ENCODE results near the gene WDFY4.

WDFY4 gene

GRCh38 chr10:48931188-48931587, 246.5 kb downstream of the WDFY4 start:
- peak; percentile 40 for DNase-seq

DNA sequence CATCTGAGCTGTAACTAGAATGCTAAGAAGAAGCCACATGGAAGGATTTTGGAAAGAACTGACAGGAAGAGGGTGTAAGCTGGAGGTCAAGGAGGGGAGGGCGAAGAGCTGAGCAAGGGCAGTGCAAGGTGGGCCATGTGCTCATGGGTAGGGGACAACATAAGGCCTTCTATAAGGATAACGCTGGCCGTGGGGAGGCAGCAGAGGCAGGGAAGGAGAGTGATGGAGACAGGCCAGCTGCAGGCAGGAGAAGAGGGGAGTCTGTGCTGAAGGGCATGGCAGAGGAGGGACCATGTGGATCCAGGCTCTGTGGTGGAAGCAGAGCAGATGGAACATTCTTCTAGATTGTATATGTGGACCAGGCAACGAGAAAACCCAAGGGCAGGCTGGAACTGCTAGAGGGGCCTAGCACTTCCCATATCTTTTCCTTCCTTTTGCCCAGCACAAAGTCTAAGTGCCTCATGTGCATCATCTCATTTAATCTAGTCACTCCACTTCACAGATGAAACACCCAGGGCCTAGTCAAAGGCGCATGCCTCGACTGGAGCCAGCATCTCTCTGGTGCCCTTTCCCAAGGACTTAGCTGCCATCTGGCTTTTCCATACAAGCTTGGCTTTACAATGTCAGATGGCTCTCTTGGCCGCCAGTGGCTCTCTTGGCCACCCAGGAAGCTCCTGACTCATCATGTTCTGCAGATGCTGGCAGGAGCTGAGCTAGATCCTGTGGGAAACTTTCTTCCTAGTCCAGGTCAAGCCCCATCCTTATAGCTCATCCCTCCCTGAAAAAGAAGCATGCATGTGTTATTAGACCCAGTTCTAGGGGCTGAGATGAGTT, 248.4 kb downstream of the WDFY4 start:
- peak; percentile 32 for DNase-seq

DNA sequence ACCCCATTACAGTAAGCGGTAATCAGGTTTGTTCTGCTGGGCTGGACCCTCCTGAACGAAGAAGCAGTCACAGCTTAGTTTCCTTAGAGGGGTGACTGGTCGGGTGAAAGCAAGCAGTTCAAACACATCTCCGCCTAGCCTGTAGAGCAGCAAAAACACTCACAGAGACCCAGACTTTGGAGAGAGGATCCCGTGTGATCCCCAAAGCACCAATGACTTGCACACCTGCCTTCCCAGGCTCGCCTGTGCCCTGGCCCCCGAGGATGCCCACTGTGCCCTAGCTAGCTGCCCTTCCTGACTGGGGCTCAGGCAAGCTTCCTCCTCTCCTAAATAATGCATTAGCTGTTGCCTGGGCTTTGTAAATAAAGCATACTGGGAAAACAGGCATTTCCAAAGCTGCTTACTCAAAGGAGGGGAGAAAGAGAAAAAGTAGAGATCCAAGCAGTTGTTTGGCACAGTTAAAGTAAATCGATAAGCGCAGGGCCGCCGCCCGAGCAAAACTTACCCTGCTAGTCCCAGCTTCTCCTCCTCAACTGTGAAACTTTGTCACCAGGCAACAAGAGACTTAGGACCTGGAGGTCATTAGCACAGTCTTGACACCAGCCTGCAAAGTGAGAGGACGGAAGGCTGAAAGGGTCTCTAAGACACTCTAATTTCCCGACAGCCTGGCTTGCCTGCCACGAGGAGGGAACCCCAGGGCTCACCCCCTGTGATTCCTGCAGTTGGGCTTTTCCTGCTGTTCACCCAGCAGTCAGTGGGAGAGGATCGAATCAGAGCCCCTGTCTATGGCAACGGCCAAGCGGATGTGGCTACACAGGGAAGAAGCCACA, 250.2 kb downstream of the WDFY4 start:
- peak; percentile 23 for DNase-seq

DNA sequence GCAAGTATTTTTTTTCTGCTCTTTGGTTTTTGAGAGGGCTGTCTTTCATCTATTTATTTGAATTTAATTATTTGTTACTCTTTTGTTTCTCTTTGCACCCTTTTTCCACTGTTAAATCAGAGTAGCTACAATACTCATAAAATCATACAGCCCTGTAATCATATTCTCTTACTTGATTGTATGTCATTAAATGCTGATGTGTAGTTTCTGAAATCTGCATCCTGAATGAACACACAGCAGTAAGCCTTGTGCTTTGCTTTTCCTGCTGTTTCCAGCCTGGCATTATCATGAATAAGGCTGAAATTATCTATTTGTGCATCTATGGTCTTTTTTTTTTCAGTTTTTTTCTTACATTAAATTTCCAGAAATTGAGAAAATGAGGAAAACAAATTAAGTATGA, 250.9 kb downstream of the WDFY4 start:
- DNase-seq, result no peak

- peak; percentile 7 for DNase-seq
These were observed 253.1 kb downstream of the WDFY4 start for GRCh38 chr10:48937796-48938195.

DNA sequence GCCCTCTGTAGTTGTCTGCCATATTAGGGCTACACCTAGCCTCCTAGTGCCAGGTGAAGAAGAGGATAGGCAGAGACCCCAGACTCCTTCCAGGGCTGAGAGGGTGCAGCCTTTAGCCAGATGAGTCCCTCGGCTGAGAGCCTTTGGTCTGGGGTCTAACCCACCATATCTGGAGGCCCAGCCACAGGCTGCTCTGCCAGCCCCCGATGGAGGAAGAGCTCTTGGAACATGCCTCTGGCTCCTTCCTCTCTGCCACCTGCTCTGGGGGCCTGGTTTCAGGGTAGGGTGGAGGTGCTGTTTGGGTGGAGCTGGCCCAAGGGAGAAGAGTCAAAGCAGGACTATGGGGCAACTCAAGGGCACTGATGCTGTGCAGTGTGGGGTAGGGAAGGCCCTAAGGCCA, 253.6 kb downstream of the WDFY4 start:
- DNase-seq, result peak; percentile 25

GRCh38 chr10:48938990-48939536, 254.4 kb downstream of the WDFY4 start:
- peak; percentile 30 for DNase-seq

DNA sequence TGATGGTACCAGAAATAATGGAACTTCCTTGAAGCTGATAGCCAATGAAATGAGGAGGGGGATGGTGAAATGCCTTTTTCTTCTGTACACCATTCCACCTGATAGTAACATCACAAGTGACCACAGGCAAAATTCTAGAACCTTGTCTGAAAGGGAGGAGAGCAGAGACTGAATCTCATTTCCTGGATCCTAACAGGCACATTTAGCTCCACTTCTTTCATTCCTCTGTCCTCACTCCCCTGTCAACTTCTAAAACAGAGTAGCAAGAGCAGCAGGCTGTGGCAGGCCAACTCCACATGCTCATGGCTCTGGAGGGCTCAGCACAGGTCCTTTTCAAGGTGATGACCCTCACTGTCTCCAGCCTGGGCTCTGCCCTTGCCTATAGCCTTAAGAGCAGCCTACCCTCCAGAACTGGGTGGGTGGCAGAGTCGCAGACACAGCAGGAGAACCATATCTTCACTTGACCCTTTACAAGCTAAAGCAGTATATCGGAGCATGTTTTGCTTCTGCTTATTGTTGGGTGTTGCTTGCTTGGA, 255.2 kb downstream of the WDFY4 start, which contains the start of gene LRRC18:
Gene LRRC18, minus strand, starts transcription at position 51 of the 536 bp plus-strand sequence. CDS start 25,685 bp downstream, outside the sequence.
- DNase-seq, result peak; percentile 10

- DNase-seq, result peak; percentile 23
These were observed 255.7 kb downstream of the WDFY4 start for GRCh38 chr10:48940372-48940771.

DNA sequence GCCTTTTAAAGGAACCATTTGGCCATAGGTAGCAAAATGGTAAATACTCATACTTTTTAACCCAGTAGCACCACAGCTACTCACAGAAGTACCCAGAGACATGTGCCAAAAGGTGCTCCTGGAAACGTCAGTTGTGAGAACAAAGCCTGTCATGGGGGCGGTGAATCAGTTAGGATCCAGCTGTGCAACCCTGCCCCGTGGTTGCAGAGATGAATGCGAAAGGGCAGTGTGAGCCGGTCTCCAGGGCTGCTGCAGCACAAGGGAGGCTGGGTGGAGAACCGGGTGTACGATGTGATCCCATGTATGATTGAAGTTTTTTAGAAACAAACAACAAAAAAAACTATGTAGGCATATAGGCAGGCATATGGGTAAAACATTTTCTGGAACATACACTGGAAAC, 256.3 kb downstream of the WDFY4 start:
- peak; percentile 23 for DNase-seq

DNA sequence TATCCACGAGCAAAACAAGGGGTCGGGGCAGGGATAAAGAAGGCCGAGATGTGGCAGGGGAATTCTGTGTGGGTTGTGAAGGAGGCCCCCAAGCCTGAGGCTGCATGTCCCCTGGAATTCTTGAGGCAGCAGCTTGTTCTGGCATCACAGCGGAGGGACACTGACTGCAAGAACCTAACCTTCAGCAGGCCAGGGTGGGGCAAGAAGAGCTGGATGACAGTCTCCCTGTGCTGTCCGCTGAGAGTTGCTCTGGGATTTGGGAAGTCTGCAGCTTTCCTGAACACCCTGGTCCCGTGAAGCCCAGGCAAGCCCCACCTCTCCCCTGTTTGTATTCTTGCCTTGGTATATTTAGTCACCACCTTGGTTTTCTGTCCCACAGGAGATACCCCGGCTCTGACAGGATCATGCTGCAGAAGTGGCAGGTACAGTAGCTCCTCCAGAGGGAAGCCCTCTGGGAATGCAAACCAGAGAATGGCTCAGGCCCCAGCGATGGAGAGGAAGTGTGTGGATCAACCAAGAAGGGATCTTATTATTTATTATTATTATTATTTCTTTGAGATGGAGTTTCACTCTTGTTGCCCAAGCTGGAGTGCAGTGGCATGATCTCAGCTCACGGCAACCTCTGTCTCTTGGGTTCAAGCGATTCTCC, 256.9 kb downstream of the WDFY4 start:
- peak; percentile 0 for DNase-seq

- peak; percentile 25 for DNase-seq
These were observed 258.4 kb downstream of the WDFY4 start for GRCh38 chr10:48943096-48943495.

DNA sequence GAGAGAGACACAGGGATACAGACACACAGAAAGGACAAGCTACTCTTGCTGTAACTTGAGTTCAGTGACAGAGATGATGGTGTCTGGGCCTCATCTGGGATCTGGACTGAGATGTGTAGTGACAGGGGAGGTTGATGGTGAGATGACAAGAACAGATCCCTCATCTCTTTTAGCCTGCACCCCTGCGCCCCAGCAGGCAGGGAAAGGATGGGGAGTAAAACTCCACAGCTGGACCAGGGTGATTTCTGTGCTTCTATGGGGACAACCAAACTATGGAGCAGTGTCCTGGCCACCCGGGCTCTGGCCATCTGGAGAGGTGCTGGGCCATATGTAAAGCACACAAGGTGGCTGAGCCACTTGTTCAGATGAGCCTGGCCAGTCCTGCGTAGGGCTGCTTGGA, 259.5 kb downstream of the WDFY4 start:
- DNase-seq, result no peak

DNA sequence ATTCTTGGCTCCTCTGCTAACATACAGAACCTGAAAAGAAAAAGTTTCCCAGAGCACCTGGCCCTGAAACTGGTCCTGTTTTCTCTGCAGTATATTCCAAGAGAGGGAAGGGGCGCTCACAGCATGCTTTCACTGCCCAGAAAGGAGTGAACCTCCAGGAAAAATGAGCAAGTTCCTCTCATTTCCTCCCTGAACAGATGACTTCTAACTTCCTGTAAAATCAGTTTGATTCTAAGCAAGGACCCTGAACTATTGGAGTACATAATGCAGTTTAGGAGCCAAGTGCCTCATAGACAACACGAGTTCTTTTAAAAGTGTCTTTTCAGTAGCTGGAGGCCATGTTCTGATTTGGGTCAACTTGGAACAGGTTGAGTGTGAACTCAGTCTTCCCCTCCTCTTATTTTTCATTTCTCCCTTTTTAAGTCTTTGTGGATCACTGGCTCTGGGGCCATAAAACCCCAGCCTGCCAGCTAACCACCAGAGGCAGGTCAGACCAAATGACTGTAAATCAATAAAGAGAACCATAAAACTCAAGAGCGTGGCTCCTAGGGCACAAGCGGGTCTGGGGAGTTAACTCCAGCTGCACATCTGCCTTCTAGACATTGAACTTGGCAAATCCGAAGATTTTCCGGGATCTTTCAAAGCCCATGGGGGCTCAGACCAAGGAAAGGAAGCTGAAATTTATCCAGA, 260.9 kb downstream of the WDFY4 start:
- DNase-seq, result no peak

DNA sequence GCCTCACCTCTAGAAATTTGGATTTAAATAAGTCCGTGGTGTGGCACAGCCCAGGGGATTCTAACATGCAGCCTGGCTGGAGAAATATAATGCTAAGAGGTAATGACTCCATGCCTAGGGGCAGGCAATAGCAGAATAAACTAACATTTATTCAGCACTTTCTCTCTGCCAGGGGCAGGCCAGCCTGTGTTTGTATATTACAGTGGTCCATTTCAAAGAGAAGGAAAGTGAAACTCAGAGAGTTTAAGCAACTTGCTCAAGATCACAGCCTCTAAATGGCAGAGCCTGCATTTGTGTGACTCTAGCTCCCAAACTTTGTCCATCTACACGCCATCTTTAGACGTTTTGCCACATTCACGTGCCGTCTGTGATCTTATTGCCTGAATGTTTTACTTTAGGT, 261.7 kb downstream of the WDFY4 start:
- DNase-seq, result no peak

GRCh38 chr10:48946891-48947500, 262.3 kb downstream of the WDFY4 start:
- no peak for DNase-seq

DNA sequence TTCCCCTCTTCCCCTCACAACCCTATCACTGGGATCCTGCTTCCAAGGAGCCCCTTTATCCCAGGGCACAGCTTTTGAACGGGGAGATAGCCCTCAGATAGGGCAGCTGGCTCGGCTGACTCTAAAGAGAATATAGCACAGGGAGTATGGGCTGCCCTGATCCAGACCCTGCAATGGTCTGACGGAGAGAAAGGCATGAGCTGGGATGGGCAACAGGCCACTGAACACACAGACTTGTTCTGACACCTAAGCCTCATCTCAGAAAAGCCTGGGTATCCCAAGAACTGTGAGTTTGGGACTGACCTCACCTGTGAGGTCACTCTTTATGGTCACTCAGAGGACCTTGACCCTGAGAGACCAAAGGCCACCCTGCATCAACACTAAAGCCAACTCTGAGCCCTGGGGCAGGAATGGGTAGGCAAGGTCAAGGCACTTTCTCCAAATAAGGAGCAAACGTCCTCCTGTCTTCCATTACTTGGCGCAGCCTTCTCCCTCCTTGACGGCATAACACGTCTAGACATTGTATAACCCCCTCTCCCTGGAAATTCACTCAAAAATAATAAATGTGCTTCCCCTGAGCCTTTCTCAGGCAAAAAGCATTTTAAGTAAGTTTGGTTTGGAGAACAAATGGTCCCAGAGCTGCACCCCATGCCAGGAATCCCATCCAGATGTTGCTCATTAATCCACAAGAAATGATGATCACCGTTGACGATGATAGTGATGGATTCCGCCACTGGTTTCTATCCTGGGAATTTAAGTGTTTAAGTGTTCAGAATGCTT, 263.2 kb downstream of the WDFY4 start:
- no peak for DNase-seq

- DNase-seq, result no peak
These were observed 263.9 kb downstream of the WDFY4 start for GRCh38 chr10:48948470-48949037.

- DNase-seq, result no peak
These were observed 267.0 kb downstream of the WDFY4 start for GRCh38 chr10:48951707-48952106.

DNA sequence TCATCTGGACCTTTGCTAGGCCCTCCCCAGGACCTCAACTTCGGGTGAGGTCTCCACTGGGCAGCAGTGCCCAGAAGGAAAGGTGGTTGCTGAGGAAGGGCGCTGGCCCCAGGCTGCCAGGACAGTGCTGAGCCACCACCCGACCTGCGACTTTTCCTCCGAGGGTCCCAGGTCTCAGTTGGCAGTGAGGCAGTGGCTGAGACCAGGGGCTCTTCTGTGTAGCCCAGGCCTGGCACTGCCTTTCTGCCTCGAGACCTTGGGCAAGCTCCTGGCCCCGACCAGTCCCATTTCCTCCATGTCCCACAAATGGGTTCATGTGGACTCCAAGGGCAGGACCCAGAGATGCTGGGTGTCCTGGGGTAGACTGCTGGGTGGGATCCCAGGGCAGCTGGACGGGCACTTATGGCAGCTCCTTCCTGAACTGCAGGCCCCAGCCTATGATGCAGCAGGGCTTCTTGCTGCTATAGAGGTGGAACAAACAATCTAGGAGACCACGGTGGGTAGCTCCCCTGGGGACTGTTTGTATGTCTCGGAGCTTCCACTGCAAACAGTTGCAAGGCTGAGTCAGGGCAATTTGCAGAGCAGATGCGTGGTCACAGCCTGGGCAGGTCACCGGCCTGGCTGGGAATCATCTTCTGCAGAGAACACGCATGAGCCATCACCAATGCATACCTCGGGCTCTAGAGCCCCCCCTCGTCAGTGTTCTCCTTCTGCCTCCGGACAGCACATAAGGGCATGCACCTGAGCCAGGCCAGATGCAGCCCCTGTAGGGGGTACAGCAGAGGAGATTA, 272.9 kb downstream of the WDFY4 start:
- DNase-seq, result no peak

Measured in activated CD8-positive, alpha-beta memory T cell treated with anti-CD3 and anti-CD28 coated beads, Interleukin-2, amount 50 U/mL, for 48 hours (primary cell).